ENCODE measurements around the gene AP5B1. TPM values are rescaled to one million over a fixed set of nuclear protein-coding genes. Genes with fewer than 3 reads are reported as not detected.

AP5B1 gene
- total RNA-seq, 1 donor = 18.1 TPM

GRCh38 chr11:65816696-65817095 is 35.9 kb upstream of the AP5B1 start:
- no peak for TF ChIP-seq CTCF (IDR thresholded peaks at IDR 0.05; ENCODE audit: extremely low read depth, low read depth, low read length)
- Histone ChIP-seq H3K79me2 (ENCODE audit: insufficient read depth, low read length) (peaks cover 13% of the 10 kb centered on the region), H3K36me3 (ENCODE audit: insufficient read depth, low read length) (no peaks in the 10 kb centered on the region), H3K27me3 (ENCODE audit: insufficient read depth, low read length) (peaks cover 13% of the 10 kb centered on the region), H3K9me3 (ENCODE audit: low read depth, low read length) (no peaks in the 10 kb centered on the region), H3K27ac (ENCODE audit: low read depth, low read length) (no peak overlapping the region), H3K4me3 (ENCODE audit: insufficient read depth, low read length) (no peak overlapping the region), H3K4me1 (ENCODE audit: insufficient read depth, low read length) (peaks cover 16% of the 10 kb centered on the region), H2AFZ (ENCODE audit: low read length) (no peak overlapping the region), H3K4me2 (ENCODE audit: insufficient read depth, low read length) (no peak overlapping the region), H4K20me1 (ENCODE audit: insufficient read depth, low read length) (no peaks in the 10 kb centered on the region)
- no peak for DNase-seq (ENCODE audit: insufficient read length, low spot score, missing footprints)

DNA sequence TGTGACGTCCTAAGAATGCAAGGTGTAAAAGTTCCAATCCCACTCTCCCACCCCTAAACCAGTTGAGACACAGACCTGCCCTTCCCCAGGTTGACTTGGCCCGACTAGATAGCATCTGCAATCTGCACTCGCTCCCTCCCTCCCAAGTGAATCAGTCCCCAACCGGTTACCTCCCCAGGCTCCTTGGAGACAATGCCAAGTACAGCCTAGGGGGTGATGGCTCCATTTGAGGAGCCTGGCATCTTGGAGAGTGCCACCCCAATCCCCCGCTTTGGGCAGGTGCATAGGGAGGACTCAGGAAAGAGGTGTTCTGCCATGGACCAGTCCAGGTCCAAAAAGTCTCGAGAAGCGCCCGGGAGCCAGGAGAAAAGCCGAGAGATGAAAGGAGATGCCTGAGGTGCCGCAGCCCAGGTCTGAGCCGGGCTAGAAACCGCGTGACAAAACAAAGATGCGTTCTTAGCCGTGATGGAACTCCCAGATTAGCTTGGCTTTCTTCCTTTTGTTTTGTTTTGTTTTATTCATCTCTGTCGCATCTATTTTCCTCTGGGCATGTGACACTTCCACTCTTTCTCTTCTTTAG is 34.3 kb upstream of the AP5B1 start:
- Histone ChIP-seq H3K36me3 (ENCODE audit: insufficient read depth, low read length) (no peaks in the 10 kb centered on the region), H3K4me1 (ENCODE audit: insufficient read depth, low read length) (peaks cover 16% of the 10 kb centered on the region), H3K27ac (ENCODE audit: low read depth, low read length) (no peak overlapping the region), H3K9me3 (ENCODE audit: low read depth, low read length) (no peaks in the 10 kb centered on the region), H3K4me3 (ENCODE audit: insufficient read depth, low read length) (no peak overlapping the region), H3K27me3 (ENCODE audit: insufficient read depth, low read length) (peaks cover 11% of the 10 kb centered on the region), H3K79me2 (ENCODE audit: insufficient read depth, low read length) (peaks cover 13% of the 10 kb centered on the region), H3K4me2 (ENCODE audit: insufficient read depth, low read length) (peak overlapping the region; percentile 39), H4K20me1 (ENCODE audit: insufficient read depth, low read length) (no peaks in the 10 kb centered on the region), H2AFZ (ENCODE audit: low read length) (no peak overlapping the region)
- no peak for DNase-seq (ENCODE audit: insufficient read length, low spot score, missing footprints)
- no peak for TF ChIP-seq CTCF (IDR thresholded peaks at IDR 0.05; ENCODE audit: extremely low read depth, low read depth, low read length)

DNA sequence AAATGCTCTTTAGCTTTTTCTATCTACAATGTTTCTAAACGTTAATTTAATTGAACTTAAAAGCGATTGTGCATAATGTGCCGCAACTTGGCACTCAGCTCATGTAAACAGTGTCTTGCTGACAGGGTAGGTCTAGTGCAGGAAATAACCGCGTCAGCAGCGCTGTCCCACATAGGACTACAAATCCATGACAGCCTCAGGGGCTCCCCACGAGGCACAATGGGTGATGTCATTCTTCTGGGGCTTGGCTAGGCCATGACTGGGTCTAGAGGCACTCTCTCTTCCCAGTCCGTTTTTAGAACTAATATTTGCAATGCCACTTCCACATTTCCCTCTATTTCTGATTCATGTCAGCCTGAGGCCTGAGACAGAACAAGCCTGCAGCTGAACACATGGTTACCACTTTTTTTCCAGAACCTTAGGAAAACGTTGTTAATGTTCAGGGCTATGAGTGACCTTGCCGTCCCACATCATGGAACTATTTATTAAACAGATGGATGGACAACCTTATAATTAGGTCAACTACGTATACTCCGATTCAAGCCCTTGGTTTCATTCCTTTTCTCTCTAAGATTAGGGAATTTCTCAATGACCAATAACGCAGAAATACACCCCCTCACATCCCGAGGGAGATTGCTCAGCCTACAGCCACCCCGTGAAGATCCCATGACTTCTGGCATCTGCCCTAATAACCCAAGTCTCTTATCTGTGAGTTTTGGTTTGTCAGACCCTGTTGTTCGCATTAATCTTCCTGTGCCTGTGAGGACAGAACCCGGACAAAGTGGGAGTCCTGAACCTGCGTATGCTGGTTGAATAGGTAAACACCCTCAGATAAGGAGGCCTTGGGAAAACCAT is 33.6 kb upstream of the AP5B1 start:
- peaks cover 11% of the 10 kb centered on the region for H3K27me3 ChIP-seq (ENCODE audit: insufficient read depth, low read length)
- no peaks in the 10 kb centered on the region for H4K20me1 ChIP-seq (ENCODE audit: insufficient read depth, low read length)
- H3K27ac ChIP-seq (ENCODE audit: low read depth, low read length) = peak overlapping the region; percentile 44
- no peaks in the 10 kb centered on the region for H3K36me3 ChIP-seq (ENCODE audit: insufficient read depth, low read length)
- peaks cover 13% of the 10 kb centered on the region for H3K79me2 ChIP-seq (ENCODE audit: insufficient read depth, low read length)
- H3K4me1 ChIP-seq (ENCODE audit: insufficient read depth, low read length) = peaks cover 16% of the 10 kb centered on the region
- H3K9me3 ChIP-seq (ENCODE audit: low read depth, low read length) = no peaks in the 10 kb centered on the region
- DNase-seq (ENCODE audit: insufficient read length, low spot score, missing footprints) = no peak
- TF ChIP-seq CTCF (IDR thresholded peaks at IDR 0.05; ENCODE audit: extremely low read depth, low read depth, low read length) = no peak
- H3K4me2 ChIP-seq (ENCODE audit: insufficient read depth, low read length) = peak overlapping the region; percentile 39
- H3K4me3 ChIP-seq (ENCODE audit: insufficient read depth, low read length) = no peak overlapping the region
- no peak overlapping the region for H2AFZ ChIP-seq (ENCODE audit: low read length)

- H3K36me3 ChIP-seq (ENCODE audit: insufficient read depth, low read length) = no peaks in the 10 kb centered on the region
- H3K79me2 ChIP-seq (ENCODE audit: insufficient read depth, low read length) = peaks cover 3% of the 10 kb centered on the region
- H3K4me2 ChIP-seq (ENCODE audit: insufficient read depth, low read length) = no peak overlapping the region
- TF ChIP-seq CTCF (IDR thresholded peaks at IDR 0.05; ENCODE audit: extremely low read depth, low read depth, low read length) = no peak
- no peak overlapping the region for H2AFZ ChIP-seq (ENCODE audit: low read length)
- no peaks in the 10 kb centered on the region for H3K9me3 ChIP-seq (ENCODE audit: low read depth, low read length)
- no peaks in the 10 kb centered on the region for H4K20me1 ChIP-seq (ENCODE audit: insufficient read depth, low read length)
- no peak overlapping the region for H3K27ac ChIP-seq (ENCODE audit: low read depth, low read length)
- H3K27me3 ChIP-seq (ENCODE audit: insufficient read depth, low read length) = peaks cover 28% of the 10 kb centered on the region
- no peak for DNase-seq (ENCODE audit: insufficient read length, low spot score, missing footprints)
- peaks cover 13% of the 10 kb centered on the region for H3K4me1 ChIP-seq (ENCODE audit: insufficient read depth, low read length)
- no peak overlapping the region for H3K4me3 ChIP-seq (ENCODE audit: insufficient read depth, low read length)
These were observed 31.1 kb upstream of the AP5B1 start for GRCh38 chr11:65811764-65812475.

Measured in osteoblast (primary cell).